Measurements from ENCODE around the gene ARHGDIA. TPM values are rescaled to one million over a fixed set of nuclear protein-coding genes. Genes with fewer than 3 reads are reported as not detected.

Gene ARHGDIA
- total RNA-seq, 4 donors from 2014 or later, result 282 to 475 (median 350) TPM

- Histone ChIP-seq H3K27me3 (no peaks in the 10 kb centered on the region), H3K36me3 (peaks cover 0 to 20% (median 0%) of the 10 kb centered on the region in 3 donors), H3K4me3 (peak overlapping the region; percentile 89 to 97 (median 92)), H3K27ac (peak overlapping the region; percentile 98 to 100 (median 99)), H3K9me3 (no peaks in the 10 kb centered on the region), H3K4me1 (peaks cover 12 to 67% (median 20%) of the 10 kb centered on the region in 4 donors)
- TF ChIP-seq POLR2A (IDR thresholded peaks at IDR 0.05) (peak; percentile 20 to 21), CTCF (IDR thresholded peaks at IDR 0.05) (peak; percentile 70 to 92 (median 78))
- peak in 2 of 3 donors; percentile 66 for DNase-seq
These were observed 1.7 kb downstream of the ARHGDIA start for GRCh38 chr17:81869221-81870130.

GRCh38 chr17:81868674-81869220 is 2.4 kb downstream of the ARHGDIA start:
- Histone ChIP-seq H3K27ac (peak overlapping the region; percentile 98 to 100 (median 99)), H3K9me3 (no peaks in the 10 kb centered on the region), H3K4me1 (peaks cover 12 to 74% (median 20%) of the 10 kb centered on the region in 4 donors), H3K4me3 (peak overlapping the region in 2 of 4 donors; percentile 89 to 97), H3K36me3 (peaks cover 0 to 20% (median 0%) of the 10 kb centered on the region in 3 donors), H3K27me3 (no peaks in the 10 kb centered on the region)
- TF ChIP-seq CTCF (IDR thresholded peaks at IDR 0.05), result no peak
- no peak for TF ChIP-seq POLR2A (IDR thresholded peaks at IDR 0.05)
- DNase-seq, result peak in 2 of 3 donors; percentile 59 to 61

- peaks cover 0 to 20% (median 0%) of the 10 kb centered on the region in 3 donors for H3K36me3 ChIP-seq
- no peaks in the 10 kb centered on the region for H3K9me3 ChIP-seq
- no peak for DNase-seq
- H3K4me3 ChIP-seq, result peak overlapping the region in 2 of 4 donors; percentile 18 to 89
- no peaks in the 10 kb centered on the region for H3K27me3 ChIP-seq
- peaks cover 12 to 80% (median 20%) of the 10 kb centered on the region in 4 donors for H3K4me1 ChIP-seq
- peak overlapping the region in 3 of 4 donors; percentile 99 to 100 (median 99) for H3K27ac ChIP-seq
- TF ChIP-seq CTCF (IDR thresholded peaks at IDR 0.05) (no peak), POLR2A (IDR thresholded peaks at IDR 0.05) (no peak)
These were observed 3.0 kb downstream of the ARHGDIA start for GRCh38 chr17:81867991-81868673.

- no peaks in the 10 kb centered on the region for H3K27me3 ChIP-seq
- DNase-seq, result peak in 2 of 3 donors; percentile 63 to 77
- no peaks in the 10 kb centered on the region for H3K9me3 ChIP-seq
- peak overlapping the region in 1 of 4 donors; percentile 11 for H3K4me3 ChIP-seq
- H3K4me1 ChIP-seq, result peaks cover 12 to 82% (median 19%) of the 10 kb centered on the region in 4 donors
- peak overlapping the region; percentile 20 to 100 (median 99) for H3K27ac ChIP-seq
- TF ChIP-seq POLR2A (IDR thresholded peaks at IDR 0.05), result peak in 1 of 2 donors; percentile 42
- no peak for TF ChIP-seq CTCF (IDR thresholded peaks at IDR 0.05)
- H3K36me3 ChIP-seq, result peaks cover 0 to 20% (median 0%) of the 10 kb centered on the region in 3 donors
These were observed 3.8 kb downstream of the ARHGDIA start for GRCh38 chr17:81867170-81867990.

Data from Peyer's patch (tissue), 4 donors.